Activated CD4-positive, alpha-beta T cell treated with anti-CD3 and anti-CD28 coated beads for 36 hours (primary cell): ENCODE data around the gene CDKN1C. TPM values are rescaled to one million over a fixed set of nuclear protein-coding genes. Genes with fewer than 3 reads are reported as not detected.

ENCODE experiments used
- ATAC-seq: fragments of 200-7000 bp; cut with Tn5 transposase; one replicate; pipeline ENCODE4 v1.10.0; 2021; ENCODE audit warnings: mild to moderate bottlenecking, moderate library complexity
- CTCF ChIA-PET: fragments of 350-600 bp; sonication (Branson Sonifier 250); formaldehyde crosslinking; loops from one replicate; lab custom pipeline; 2021; ENCODE audit warnings: antibody characterized with exemption; lab: Charles Lee
- POLR2A ChIA-PET: fragments of 350-600 bp; sonication (Branson Sonifier 250); formaldehyde crosslinking; loops from one replicate; lab custom pipeline; 2021; ENCODE audit warnings: antibody characterized with exemption, inconsistent platforms; lab: Charles Lee
- DNase-seq: peaks from one replicate; pipeline ENCODE4 v3.0.0-alpha.2; 2020
- H3K27ac Mint-ChIP-seq: one replicate; pipeline ENCODE4 v1.8.0; 2021; ENCODE audit warnings: mixed read lengths
- H3K27me3 Mint-ChIP-seq: one replicate; pipeline ENCODE4 v1.8.0; 2021; ENCODE audit warnings: mixed read lengths
- H3K36me3 Mint-ChIP-seq: one replicate; pipeline ENCODE4 v1.8.0; 2021; ENCODE audit warnings: low read depth, mixed read lengths
- H3K4me1 Mint-ChIP-seq: one replicate; pipeline ENCODE4 v1.8.0; 2021; ENCODE audit warnings: mixed read lengths
- H3K4me3 Mint-ChIP-seq: one replicate; pipeline ENCODE4 v1.8.0; 2021; ENCODE audit warnings: mild to moderate bottlenecking, moderate library complexity, mixed read lengths
- H3K9me3 Mint-ChIP-seq: one replicate; pipeline ENCODE4 v1.8.0; 2021; ENCODE audit warnings: low read depth, mixed read lengths
- intact Hi-C, 2 experiments: fragments of 100-400 bp; cut with DNase I in 1 of 2; cut with micrococcal nuclease in 1 of 2; formaldehyde crosslinking; loops; one replicate each; pipeline versions ENCODE4 v1.14.2 to v1.15.1; 2022 to 2024; cut with DNase I, micrococcal nuclease
- total RNA-seq, 2 experiments: library from RNA; stranded (reverse); gene quantifications; one replicate each; pipeline ENCODE4 v1.2.3, GENCODE V29; 2021

Gene CDKN1C
- total RNA-seq, 2 experiments from 2014 or later = 0.21 to 0.53 TPM

DNA sequence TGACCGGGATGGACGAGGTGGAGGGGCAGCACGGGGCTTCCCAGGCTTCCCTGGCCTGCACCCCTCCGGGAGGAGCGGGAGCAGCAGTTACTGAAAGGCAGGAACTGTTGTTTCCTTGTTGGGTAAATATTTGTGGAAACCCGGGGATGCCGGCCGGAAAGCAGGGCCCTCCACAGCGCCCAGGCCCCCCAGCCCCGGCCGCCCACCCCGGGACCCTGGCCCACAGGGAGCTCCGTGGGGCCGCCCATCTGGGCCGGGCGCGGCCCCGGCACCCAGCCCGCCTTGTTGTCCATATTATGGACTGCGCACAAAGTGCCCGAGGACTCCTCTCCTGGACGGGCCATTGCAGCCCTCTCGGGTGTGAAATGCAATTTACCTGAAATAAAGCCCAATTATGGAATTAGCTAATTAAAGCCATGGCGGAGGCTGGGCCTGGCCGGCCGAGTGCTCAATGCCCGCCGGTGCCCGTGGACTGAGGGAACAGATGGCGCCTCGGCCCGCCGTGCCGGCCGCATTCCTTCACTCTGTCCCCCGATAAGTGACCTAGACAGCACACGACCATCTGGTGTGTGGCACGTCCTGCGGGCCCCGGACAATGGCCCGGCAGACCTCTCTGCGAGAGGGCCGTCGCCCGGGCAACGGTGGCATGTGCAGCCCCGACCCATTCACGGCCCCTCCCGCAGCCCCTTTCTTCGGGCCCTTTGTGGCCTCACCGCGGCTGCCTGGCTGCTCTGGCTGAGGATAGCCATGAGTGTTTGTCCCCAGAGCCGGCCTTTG, 35.4 kb downstream of the CDKN1C start:
- ATAC-seq = no peak
- no peaks in the 10 kb centered on the region for H3K9me3 Mint-ChIP-seq
- no peak overlapping the region for H3K4me3 Mint-ChIP-seq
- H3K4me1 Mint-ChIP-seq = no peaks in the 10 kb centered on the region
- ChIA-PET CTCF (interaction anchor here (0.6 kb wide), 1 partner anchor 117 kb away, joined by 3 read pairs; no protein-coding TSS in a partner anchor), POLR2A (no interaction called here)
- intact Hi-C loops = no loop called here
- H3K27me3 Mint-ChIP-seq = no peaks in the 10 kb centered on the region
- no peak for DNase-seq
- H3K36me3 Mint-ChIP-seq = no peaks in the 10 kb centered on the region
- no peak overlapping the region for H3K27ac Mint-ChIP-seq

GRCh38 chr11:2848497-2848896, 37.1 kb downstream of the CDKN1C start:
- ATAC-seq (no peak), DNase-seq (no peak)
- Mint-ChIP-seq H3K4me3 (no peak overlapping the region), H3K27me3 (no peaks in the 10 kb centered on the region), H3K9me3 (no peaks in the 10 kb centered on the region), H3K36me3 (no peaks in the 10 kb centered on the region), H3K27ac (no peak overlapping the region), H3K4me1 (no peaks in the 10 kb centered on the region)
- POLR2A ChIA-PET = interaction anchor here (0.5 kb wide), 1 partner anchor 780 kb away, joined by 4 read pairs; no protein-coding TSS in a partner anchor
- intact Hi-C loops = no loop called here
- CTCF ChIA-PET = interaction anchor here (1.4 kb wide), 1 partner anchor 39 kb away, joined by 4 read pairs; no protein-coding TSS in a partner anchor

GRCh38 chr11:2847561-2847960, 38.0 kb downstream of the CDKN1C start:
- H3K9me3 Mint-ChIP-seq = no peaks in the 10 kb centered on the region
- CTCF ChIA-PET = interaction anchor here (1.4 kb wide), 1 partner anchor 40 kb away, joined by 4 read pairs; no protein-coding TSS in a partner anchor
- DNase-seq = no peak

GRCh38 chr11:2846470-2846869, 39.1 kb downstream of the CDKN1C start:
- Mint-ChIP-seq H3K4me3 (no peak overlapping the region), H3K27ac (no peak overlapping the region), H3K4me1 (no peaks in the 10 kb centered on the region), H3K36me3 (no peaks in the 10 kb centered on the region), H3K9me3 (no peaks in the 10 kb centered on the region), H3K27me3 (no peaks in the 10 kb centered on the region)
- ChIA-PET CTCF (no interaction called here), POLR2A (no interaction called here)
- DNase-seq (no peak), ATAC-seq (no peak)
- intact Hi-C loops = no loop called here

More at GRCh38 chr11:2847561-2847960, 38.0 kb downstream of the CDKN1C start:
- intact Hi-C loops = no loop called here
- no peaks in the 10 kb centered on the region for H3K4me1 Mint-ChIP-seq
- no peak overlapping the region for H3K4me3 Mint-ChIP-seq
- H3K36me3 Mint-ChIP-seq = no peaks in the 10 kb centered on the region
- H3K27ac Mint-ChIP-seq = no peak overlapping the region
- ATAC-seq = no peak
- no peaks in the 10 kb centered on the region for H3K27me3 Mint-ChIP-seq
- POLR2A ChIA-PET = no interaction called here

DNA sequence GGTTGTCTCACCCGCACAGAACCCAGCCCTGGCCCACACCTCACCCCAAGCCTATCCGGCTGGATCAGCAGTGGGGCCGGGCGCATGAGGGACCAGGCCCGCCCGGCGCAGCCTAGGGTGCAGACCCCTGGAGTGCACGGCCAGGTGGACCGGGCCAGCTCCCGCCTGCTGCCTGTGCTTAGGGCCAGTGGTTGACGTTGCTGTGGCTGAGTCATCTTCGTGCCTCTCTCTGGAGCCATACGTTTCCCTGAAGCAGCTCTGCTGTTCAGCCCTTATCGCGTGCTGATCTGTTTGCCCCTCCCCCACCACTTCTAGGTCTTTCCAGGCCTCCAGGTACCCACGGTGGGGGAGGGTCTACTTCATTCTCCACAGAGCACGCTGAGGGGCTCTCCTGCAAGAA, 39.5 kb downstream of the CDKN1C start:
- CTCF ChIA-PET = no interaction called here
- DNase-seq = no peak
- POLR2A ChIA-PET = no interaction called here
- Mint-ChIP-seq H3K27ac (no peak overlapping the region), H3K4me1 (no peaks in the 10 kb centered on the region), H3K27me3 (no peaks in the 10 kb centered on the region), H3K9me3 (no peaks in the 10 kb centered on the region), H3K4me3 (no peak overlapping the region), H3K36me3 (no peaks in the 10 kb centered on the region)
- intact Hi-C loops = no loop called here
- ATAC-seq = no peak

- Mint-ChIP-seq H3K36me3 (no peaks in the 10 kb centered on the region), H3K4me3 (no peak overlapping the region), H3K9me3 (no peaks in the 10 kb centered on the region), H3K4me1 (no peaks in the 10 kb centered on the region), H3K27ac (no peak overlapping the region), H3K27me3 (no peaks in the 10 kb centered on the region)
- CTCF ChIA-PET = no interaction called here
- no peak for DNase-seq
- ATAC-seq = no peak
- intact Hi-C loops = no loop called here
- POLR2A ChIA-PET = no interaction called here
These were observed 40.6 kb downstream of the CDKN1C start for GRCh38 chr11:2844996-2845395.

GRCh38 chr11:2844116-2844842, 41.3 kb downstream of the CDKN1C start:
- intact Hi-C loops = no loop called here
- Mint-ChIP-seq H3K27ac (no peak overlapping the region), H3K36me3 (no peaks in the 10 kb centered on the region), H3K27me3 (no peaks in the 10 kb centered on the region), H3K4me3 (no peak overlapping the region), H3K9me3 (no peaks in the 10 kb centered on the region), H3K4me1 (no peaks in the 10 kb centered on the region)
- ChIA-PET CTCF (no interaction called here), POLR2A (interaction anchor here (0.7 kb wide), 1 partner anchor 134 kb away, joined by 6 read pairs; no protein-coding TSS in a partner anchor)
- DNase-seq (no peak), ATAC-seq (no peak)

- DNase-seq = no peak
- no peaks in the 10 kb centered on the region for H3K4me1 Mint-ChIP-seq
- H3K27me3 Mint-ChIP-seq = no peaks in the 10 kb centered on the region
- H3K36me3 Mint-ChIP-seq = no peaks in the 10 kb centered on the region
- CTCF ChIA-PET = no interaction called here
- POLR2A ChIA-PET = no interaction called here
- no peak for ATAC-seq
- intact Hi-C loops = no loop called here
- H3K9me3 Mint-ChIP-seq = no peaks in the 10 kb centered on the region
- no peak overlapping the region for H3K27ac Mint-ChIP-seq
- no peak overlapping the region for H3K4me3 Mint-ChIP-seq
These were observed 42.0 kb downstream of the CDKN1C start for GRCh38 chr11:2843551-2843950.

- Mint-ChIP-seq H3K4me3 (no peak overlapping the region), H3K27me3 (no peaks in the 10 kb centered on the region), H3K27ac (no peak overlapping the region), H3K9me3 (no peaks in the 10 kb centered on the region), H3K4me1 (no peaks in the 10 kb centered on the region), H3K36me3 (no peaks in the 10 kb centered on the region)
- CTCF ChIA-PET = no interaction called here
- POLR2A ChIA-PET = no interaction called here
- DNase-seq (no peak), ATAC-seq (no peak)
- intact Hi-C loops = no loop called here
These were observed 42.7 kb downstream of the CDKN1C start for GRCh38 chr11:2842876-2843275.

DNA sequence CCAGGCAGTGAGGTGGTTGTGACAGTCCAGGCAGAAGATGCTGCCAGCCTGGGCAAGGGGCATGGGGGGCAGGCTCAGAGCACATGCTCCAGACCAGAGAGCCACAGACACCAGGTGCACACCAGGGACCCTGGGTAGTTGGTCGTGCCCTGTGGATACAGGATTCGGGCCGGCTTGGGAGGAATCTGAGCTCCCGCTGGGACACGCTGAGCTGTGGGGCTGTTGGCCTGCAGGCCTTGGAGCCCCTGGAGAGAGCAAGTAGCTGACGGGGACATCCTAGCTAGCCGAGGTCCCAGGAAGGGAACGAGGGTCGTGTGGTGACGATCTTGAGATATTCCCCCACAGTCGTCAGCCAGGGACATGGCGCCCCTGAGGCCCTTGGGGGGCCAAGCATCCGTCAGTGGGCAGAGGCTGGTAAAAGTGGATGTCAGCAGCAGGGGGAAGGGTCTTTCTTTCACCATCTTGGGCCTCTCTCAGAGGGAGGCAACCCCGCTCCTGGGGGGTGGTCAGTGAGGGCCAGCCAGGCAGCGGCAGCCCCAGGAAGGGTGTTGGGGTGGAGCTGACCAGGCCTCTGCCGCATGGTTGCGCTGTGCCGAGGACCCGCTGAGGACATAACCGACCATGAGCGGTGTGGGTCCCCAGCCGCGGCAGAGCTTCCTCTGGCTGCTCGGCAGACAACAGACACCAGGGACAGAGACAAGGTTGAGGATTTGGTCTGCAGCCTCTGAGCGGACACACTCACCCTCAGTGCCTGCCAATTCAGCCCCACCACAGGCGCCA, 44.0 kb downstream of the CDKN1C start:
- DNase-seq (no peak), ATAC-seq (no peak)
- intact Hi-C loops = no loop called here
- H3K4me1 Mint-ChIP-seq = no peaks in the 10 kb centered on the region
- H3K9me3 Mint-ChIP-seq = no peaks in the 10 kb centered on the region
- no peaks in the 10 kb centered on the region for H3K27me3 Mint-ChIP-seq
- CTCF ChIA-PET = interaction anchor here (0.6 kb wide), 1 partner anchor 50 kb away, joined by 3 read pairs; no protein-coding TSS in a partner anchor
- no peak overlapping the region for H3K4me3 Mint-ChIP-seq
- no peaks in the 10 kb centered on the region for H3K36me3 Mint-ChIP-seq
- POLR2A ChIA-PET = no interaction called here
- H3K27ac Mint-ChIP-seq = no peak overlapping the region

DNA sequence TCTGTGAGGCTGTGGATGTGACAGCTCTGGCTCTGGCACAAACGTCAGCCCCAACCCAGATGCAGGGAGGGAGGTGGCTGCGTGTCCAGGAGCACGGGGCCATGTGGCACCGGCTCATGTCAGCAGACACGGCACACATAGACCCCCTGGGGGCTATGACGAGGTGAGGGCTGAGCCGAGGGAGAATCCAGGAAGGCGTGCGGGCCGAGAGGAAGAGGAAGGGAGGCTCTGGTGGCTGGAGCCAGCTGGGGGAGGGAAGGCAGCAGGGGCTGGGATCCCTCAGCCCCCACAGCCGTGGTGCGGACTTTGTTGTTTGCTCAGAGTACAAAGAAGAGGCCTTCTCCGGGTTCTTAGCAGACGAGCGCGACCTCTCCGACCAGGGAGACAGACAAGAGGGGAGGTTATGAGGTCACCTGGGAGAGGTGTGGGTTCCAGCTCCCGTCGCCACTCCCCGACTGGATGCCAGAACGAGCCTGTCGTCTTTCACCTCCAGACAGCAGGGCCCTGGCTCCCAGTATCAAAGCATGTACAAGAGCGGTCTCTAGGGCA, 46.1 kb downstream of the CDKN1C start:
- no peaks in the 10 kb centered on the region for H3K27me3 Mint-ChIP-seq
- intact Hi-C loops = no loop called here
- ChIA-PET CTCF (no interaction called here), POLR2A (no interaction called here)
- DNase-seq (no peak), ATAC-seq (no peak)
- H3K4me1 Mint-ChIP-seq = no peaks in the 10 kb centered on the region
- no peaks in the 10 kb centered on the region for H3K9me3 Mint-ChIP-seq
- no peaks in the 10 kb centered on the region for H3K36me3 Mint-ChIP-seq
- no peak overlapping the region for H3K4me3 Mint-ChIP-seq
- no peak overlapping the region for H3K27ac Mint-ChIP-seq
